GM11168 (cell line): Measurements from ENCODE around the gene MEGF6.

Experiments
- in situ Hi-C: fragments of 300-500 bp; cut with MboI; formaldehyde crosslinking; loops from one replicate; pipeline ENCODE4 v1.12.0; 2022; ENCODE audit warnings: low sequenced_read_pairs; ENCODE audit not compliant: unreplicated experiment

The MEGF6 gene

DNA sequence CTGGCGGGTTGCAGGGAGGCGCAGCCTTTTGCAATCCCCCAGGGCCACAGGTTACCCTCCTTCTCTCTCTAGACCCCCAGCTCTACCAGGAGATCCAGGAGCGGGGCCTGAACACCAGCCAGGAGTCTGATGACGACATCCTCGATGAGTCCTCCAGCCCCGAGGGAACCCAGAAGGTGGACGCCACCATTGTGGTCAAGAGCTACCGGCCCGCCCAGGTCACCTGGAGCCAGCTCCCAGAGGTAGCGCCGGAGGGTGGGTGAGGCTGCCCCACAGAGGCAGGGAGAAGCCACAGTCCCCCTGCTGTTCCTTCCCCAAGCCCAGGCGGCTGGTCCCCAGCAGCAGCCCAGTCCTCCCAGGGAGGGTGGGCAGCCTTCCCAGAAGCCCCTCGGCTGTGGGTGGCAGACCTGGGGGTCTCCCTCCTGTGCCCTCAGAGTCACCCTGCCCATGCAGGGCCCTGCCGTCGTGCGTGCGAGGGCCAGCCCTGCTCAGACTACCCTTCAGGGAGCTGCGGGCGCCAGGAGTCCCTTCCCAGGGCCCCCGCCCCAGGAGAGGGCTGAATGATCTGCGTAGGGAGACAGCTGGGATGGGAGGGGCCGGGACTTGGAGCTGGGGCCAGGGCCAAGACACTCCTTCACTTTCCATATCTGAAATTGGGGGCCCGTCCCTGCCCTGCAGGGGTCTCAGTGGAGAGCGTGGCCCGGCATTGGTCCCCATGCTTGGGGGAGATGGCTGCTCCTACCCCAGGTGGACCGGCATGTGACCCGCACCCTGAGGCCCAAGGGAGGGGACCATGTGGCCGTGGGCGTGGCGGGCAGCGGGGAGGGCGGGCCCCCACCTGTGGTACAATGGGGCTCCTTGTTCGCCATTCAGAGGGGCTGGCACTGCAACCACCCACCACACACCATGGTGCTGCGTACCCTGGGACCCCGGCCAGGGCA, 143.9 kb downstream of the MEGF6 start:
- in situ Hi-C loops = no loop called here

DNA sequence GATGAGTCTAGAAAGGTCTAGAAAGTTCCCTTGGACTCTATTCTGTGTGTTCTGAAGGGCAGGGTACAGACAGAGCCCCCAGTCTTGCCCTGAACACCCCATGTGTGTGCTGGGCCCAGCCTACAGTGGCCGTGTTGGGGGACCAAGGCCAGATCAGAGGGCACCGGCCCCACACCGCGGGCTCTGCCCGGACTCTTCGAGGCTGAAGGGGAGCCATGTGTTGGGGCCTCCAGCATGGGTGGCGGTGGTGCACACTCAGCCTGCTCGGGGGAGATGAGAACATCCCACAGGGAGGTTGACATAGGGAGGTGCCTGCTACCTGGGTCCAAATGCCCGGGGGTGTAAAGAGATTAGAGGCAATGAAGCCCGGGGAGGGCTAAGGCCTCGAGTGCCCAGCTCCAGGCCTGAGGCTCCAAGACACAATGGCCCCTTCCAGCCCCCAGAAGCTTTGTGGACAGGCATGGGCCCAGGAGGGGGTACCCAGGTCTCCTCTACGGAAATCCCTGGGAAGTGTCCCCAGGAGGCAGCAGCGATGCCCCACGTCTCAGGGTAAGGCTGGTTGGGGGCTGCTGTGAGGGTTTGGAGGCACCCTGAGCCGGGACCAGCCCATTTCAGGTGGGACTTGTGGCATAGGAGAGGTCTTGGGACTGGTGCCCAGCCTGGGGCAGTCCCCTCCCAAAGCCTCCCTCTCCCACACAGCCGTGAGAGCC, 144.8 kb downstream of the MEGF6 start:
- in situ Hi-C loops = no loop called here

DNA sequence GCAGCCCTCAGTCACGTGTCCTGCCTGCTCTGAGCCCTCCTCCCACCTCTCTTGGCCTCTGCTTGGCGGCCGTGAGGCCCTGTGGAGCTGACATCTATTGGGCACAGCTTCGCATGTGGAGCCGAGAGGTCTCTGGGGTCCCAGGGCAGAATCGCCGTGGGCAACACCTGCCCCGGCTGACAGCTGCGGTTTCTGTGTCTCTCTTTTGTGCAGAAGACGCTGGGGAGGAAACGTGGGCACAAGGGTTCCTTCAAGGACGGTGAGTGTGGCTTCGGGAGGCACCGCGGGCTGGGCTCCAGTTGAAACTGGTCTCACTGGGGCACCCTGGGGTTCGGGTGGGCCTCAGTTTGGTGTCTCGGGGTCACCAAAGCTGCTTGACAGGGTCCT, 145.4 kb downstream of the MEGF6 start:
- in situ Hi-C loops = no loop called here

DNA sequence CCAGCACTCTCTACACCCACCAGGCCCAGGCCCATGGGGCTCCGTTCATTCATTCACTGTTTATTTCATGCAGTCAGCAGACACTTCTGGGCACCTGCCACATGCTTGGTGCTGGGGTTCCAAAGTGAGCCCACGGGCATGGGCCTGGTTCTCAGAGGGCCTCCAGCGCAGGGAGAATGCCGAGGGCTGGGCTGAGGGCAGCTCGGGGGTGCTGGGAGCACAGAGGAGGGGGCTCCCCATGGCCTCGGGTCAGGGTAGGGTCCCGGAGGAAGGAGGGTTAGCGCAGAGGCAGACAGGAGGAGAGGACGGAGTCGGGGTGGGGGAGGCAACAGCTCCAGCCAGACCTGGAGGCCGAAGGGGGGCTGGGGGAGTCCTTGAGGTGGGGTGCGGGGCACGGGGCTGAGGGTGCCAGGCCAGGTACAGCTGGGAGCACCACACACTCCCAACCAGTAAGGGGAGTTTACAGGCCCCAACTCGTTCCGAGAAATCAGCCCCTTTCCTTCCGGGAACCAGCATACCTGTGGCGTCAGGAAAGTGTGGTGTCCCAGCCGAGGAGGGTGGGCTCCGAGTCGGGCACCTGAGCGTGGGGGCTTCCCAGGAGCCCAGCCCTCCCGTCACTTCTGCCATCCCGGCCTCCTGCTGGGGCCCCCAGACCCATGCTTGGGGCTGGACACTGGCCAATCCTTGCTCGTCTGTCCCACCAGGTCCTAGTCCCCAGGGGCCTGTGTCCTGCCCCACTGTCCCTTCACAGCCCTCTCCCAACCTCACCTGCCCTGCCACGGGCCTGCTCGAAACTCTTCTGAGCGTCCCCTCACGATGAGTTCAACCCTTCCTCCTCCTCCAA, 146.0 kb downstream of the MEGF6 start:
- in situ Hi-C loops = no loop called here

DNA sequence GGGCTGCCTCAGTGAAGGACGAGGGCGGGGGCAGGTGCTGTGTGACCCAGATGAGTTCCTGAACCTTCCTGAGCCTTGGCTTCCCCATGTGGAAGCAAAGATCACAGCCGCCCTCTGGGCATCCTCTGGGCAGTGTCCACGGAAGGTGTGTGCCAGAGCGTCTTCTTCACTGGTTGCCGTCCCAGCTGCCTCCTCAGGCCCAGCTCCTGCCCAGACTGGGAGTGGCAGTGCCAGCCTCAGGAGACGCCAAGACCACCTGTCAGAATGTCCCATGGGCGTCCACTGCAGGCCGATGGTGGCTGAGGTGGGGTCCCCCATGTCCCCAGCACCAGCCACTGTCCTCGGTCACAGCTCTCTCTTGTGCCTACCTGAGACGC, 146.7 kb downstream of the MEGF6 start:
- in situ Hi-C loops = no loop called here

DNA sequence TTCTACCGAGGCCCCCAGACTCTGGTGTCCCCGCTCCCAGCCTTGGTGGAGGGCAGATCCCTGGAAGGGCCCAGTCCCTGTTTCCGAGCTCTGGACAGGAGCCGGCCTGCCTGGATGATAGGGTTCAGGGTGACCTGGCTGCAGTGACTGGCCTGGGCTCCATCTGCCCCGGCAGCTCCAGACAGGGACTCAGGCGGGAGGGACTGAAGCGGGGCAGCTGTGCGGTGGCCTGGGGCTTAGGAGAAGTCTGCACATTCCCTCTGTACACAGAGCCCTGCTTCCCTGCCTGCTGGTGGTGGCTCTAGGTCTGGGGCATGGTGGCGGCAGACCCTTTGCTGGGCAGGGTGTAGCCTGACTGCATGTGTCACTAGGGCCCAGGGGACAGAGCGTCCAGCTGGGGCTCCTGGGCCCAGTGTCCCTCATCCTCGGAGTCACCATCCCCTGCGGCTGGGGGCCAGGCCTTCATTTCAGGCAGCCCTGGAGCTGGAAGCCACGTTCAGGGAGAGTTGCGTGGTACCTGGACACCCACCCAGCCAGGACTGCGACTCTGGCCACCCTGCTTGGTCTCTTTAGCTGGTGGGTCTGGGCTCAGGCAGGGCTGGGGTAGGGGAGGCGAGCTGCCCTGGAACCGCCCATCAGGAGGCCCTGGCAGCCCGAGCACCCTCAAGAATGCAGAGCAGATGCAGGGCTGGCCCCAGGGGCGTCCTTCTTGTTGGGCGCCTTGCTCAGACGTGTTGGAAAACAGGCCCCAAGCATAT, 147.2 kb downstream of the MEGF6 start:
- in situ Hi-C loops = no loop called here

DNA sequence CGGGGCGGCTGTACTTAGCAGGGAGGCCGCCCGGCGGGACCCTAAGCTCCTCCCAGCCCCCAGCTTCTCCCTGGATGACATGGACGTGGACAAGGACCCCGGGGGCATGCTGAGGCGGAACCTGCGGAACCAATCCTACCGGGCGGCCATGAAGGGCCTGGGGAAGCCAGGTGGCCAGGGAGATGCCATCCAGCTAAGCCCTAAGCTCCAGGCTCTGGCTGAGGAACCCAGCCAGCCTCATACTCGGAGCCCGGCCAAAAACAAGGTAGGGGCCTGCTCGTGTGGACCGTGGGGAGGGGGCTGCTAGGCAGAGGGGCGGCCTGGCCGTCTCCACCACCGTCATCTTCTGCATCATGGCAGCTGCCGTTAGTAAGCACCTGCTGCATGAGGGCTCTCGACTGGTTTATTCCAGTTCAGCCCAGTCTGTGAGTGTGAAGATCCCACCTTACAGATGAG, 147.9 kb downstream of the MEGF6 start:
- in situ Hi-C loops = no loop called here

DNA sequence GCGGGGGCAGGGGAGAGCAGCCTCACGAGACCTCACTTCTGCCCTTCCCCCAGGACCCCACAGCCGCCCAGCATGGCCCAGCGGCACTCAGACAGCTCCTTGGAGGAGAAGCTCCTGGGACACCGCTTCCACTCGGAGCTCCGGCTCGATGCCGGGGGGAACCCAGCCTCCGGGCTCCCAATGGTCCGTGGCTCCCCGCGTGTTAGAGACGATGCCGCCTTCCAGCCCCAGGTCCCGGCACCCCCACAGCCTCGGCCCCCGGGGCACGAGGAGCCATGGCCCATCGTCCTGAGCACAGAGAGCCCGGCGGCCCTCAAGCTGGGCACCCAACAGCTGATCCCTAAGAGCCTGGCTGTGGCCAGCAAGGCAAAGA, 148.3 kb downstream of the MEGF6 start:
- in situ Hi-C loops = no loop called here

DNA sequence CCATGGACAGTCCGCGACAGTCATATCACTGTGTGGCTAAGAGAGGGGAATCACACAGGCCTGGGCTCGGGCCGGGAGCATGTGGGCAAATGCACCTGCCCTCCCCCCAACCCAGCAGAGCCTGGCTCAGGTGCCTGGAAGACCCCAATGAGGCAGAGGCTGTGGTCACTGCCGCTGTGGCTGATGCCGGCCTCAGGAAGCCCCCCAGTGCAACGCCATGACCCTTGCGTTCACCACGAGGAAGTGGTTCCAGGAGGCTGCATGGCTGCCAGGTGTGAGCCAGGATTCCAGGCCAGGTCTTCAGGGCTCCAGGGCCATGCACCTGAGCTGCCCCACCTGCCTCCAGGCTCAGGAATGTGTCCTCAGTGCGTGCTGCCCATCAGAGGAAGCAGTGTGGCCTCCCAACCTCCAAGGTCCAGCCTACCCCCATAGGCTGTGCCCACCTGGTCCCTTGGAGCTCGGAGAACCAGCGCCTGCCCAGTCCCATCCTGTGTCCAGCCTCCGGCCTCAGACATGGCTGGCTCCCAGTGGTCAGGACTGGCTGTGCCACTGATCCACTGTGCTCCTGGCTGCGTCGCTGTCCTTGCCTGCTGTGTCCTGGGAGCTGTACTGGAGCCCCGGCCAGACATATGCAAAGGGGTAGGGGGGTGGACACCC, 148.8 kb downstream of the MEGF6 start:
- in situ Hi-C loops = no loop called here

DNA sequence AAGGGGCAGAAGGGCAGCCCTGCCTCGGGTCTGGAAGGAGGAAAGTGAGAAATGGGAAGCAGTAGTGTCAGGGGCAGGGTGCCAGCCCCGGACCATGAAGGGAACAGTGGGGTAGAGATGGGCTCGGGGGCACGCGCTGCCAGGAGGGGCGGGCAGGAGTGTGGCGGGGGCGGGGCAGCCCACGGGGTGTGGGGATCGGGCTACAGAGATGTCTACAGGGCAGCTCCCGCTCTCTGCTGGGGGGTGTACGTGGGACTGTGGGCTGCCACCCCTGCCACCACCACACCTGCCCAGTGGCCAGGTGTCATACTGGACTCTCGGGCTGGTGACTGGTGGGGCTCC, 149.4 kb downstream of the MEGF6 start:
- in situ Hi-C loops = no loop called here

DNA sequence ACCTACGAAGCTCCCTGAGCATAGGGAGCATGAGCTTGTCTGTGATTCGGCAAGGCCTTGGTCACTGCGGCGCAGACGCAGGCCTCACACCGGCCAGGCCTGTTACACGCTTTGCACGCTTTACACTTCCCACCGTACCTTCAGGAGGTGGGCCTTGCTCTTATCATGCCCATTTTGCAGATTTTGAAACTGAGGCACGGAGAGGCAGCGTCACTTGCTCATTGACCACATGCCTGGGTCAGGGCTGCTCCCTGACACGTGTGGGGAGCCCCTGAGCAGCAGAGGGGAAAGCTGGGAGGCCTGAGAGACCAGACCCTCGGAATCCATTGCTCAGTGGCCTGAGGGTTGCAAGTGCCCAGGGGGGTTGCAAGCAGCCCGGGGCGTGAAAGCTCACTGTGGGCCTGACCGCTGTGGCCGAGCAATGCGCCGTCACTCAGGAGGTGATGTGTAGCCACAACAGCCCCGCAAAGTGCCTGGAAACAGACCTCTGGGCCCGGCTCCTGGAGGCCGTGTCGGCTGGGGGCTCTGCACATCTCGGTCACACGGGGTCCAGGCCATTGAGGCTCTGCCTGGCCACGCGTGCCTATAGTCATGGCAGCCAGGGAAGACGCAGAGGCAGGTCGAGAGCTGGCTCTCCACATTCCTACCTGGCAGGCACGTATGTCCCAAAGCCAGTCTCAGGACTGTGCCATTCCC, 149.9 kb downstream of the MEGF6 start:
- in situ Hi-C loops = no loop called here

DNA sequence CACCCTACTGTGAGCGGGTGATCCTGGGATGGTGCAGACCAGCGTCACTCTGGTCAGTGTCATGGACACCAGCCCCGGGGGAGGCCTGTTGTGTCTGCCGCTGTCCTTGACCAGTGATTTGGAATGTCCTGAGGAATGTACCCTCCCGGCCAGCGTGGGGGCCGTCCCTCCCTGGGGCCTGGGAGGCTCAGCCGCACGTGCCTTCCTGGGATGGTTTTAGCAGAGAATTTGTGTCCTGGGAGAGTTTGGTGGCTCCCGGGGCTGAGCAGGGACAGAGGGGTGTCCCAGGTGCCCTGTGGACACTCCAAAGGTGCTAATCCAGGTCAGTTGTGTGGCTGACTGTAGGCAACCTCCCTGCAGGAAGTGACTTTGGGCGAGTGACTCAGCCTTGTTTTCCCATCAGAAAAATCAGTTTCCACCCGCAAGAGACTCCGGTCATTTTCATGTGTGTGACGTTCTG, 150.6 kb downstream of the MEGF6 start:
- in situ Hi-C loops = no loop called here

DNA sequence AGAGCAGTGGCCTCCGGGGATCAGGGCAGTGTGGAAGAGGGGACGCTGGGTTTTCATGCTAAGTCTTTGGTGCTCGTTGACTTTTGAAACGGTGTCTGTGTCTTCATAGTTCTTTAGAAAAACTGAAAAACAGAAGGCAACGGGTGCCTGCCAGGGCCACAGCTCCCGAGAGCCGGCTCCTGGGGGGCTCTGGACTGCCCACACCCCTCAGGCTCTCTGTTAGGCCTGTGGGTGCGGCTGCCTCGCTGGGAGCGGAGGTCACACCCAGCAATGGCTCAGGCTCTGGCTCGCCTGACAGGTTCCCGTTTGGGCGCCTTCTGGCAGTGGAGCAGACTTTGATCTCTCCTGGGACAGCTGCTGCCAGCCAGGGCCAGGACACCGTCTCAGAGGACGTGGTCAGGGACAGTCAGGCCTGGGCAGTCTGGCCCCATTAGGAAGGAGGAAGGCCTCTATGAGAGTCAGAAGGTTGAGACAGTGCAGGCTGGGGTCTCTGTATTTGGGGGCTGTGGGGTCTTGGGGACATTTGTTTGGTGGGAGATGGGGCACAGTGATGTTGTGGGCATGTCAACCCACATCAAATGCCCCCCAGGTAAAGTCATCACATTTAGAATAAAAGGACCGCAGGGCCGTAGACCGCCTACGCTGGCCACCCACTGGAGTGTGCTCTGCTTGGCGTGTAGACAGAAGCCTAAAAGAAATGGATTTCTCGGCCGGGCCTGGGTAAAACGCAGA, 151.2 kb downstream of the MEGF6 start:
- in situ Hi-C loops = no loop called here

DNA sequence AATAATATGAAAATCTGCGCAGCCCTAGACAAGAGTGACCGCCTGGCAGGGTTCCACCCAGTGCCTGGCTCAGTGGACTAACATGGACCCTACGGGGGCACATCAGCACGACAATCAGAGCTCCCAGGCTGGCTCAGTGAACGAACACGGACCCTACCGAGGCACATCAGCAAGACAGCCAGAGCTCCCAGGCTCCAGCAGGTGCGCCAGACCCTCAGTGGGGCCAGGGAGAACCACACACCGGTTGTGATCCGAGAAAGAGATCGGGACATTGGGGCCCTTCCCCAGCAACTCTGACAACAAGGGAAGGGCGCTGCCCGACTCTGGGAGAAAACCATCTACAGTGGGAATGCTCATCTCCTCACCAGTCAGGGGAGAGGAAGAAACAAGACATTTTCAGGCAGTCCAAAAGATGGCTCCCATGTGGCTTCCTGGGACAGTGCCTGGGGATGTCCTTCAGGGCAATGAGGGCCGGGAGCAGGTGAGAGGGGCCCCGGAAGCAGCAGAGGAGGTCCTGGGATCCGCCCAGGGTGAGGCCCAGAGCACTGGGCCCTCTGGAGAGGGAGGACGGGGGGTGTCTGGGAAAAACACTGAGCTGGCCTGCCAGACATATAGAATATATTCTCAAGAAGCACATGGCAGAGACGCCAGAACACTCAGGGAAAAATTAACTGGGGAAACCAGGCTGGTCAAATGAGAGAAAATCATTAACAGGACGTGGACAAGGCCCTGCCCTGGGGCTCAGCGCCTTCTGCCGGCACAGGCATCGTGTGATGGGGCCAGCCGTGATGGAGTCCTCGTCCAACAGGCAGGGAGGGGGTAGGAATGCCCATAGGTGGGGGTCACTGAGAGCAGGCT, 152.0 kb downstream of the MEGF6 start:
- in situ Hi-C loops = no loop called here

DNA sequence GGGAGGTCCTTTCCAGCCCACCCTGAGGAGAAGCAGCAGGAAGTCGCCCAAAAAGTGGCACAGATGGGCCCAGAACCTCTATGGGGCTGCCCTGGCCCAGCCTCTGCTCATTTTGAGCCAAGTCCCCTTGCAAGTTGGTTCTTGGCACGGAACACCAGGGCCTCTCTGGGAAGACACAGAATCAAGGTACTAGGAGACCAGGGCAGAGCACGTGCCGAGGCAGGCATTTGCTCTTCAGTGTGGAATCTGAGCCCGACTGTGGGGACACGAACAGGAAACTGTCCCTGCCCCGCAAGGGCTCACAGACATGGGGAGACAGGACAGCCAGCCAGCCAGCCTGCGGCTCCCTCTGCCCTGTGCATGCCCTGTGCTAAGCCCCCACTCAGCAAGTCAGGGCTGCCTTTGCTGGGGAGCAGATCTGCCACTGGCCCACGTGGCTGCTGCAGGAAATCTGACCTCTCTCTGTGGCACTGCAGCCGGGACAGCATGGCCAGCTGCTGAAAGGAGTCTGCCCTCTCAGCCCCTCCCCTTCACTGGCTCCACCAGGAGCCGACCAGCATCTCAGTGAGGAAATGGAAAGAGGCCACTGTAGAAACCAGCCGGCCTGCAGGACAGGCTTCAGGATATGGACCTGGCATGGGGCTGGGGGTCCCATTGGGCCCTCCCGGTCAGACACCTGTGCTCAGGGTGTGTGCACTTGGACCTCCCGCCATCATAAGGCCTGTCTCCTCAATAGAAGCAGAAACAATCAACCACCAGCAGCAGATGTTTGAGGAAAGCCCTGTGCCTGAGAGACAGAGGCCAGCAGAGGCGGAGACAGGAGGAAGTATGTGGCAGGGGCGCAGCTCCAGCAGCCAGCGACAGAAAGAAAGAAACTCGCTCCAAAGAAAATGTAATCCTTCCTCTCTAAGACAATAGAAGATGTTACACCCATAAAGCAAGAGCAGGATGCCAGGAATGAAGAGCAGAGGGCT, 153.1 kb downstream of the MEGF6 start:
- in situ Hi-C loops = no loop called here
